ENCODE results near the gene SYNGR3.

Gene SYNGR3

GRCh38 chr16:2035431-2036199, 45.8 kb downstream of the SYNGR3 start:
- no peak overlapping the region for H3K4me3 ChIP-seq (ENCODE audit: low read depth, low read length)
- peak; percentile 39 for DNase-seq (ENCODE audit: low read depth)

DNA sequence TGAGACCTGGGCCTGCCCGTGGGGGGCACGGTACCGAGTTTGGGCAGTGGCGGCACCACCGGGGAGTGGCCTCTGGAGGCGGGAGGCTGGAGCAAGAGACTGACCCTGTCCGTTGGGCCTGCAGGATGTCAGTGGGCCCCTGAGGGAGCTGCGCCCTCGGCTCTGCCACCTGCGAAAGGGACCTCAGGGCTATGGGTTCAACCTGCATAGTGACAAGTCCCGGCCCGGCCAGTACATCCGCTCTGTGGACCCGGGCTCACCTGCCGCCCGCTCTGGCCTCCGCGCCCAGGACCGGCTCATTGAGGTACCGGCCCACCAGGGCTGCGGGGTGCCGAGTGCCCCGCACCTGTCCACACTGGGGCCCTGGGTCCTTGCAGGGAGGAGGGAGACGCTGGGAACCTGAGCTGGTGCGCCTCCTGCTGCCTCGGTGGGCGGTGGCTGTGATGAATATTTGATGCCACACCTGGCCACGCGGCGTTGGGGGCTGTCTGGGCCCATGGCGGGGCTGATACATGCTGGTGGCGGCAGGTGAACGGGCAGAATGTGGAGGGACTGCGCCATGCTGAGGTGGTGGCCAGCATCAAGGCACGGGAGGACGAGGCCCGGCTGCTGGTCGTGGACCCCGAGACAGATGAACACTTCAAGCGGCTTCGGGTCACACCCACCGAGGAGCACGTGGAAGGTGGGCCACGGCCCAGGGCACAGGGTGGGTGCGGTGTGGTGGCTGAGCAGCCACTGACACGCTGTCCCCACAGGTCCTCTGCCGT, 46.6 kb downstream of the SYNGR3 start:
- H3K4me3 ChIP-seq (ENCODE audit: low read depth, low read length): no peak overlapping the region
- DNase-seq (ENCODE audit: low read depth): no peak

- no peak for DNase-seq (ENCODE audit: low read depth)
- H3K4me3 ChIP-seq (ENCODE audit: low read depth, low read length): no peak overlapping the region
Observed at GRCh38 chr16:2037115-2037514, 47.3 kb downstream of the SYNGR3 start.

DNA sequence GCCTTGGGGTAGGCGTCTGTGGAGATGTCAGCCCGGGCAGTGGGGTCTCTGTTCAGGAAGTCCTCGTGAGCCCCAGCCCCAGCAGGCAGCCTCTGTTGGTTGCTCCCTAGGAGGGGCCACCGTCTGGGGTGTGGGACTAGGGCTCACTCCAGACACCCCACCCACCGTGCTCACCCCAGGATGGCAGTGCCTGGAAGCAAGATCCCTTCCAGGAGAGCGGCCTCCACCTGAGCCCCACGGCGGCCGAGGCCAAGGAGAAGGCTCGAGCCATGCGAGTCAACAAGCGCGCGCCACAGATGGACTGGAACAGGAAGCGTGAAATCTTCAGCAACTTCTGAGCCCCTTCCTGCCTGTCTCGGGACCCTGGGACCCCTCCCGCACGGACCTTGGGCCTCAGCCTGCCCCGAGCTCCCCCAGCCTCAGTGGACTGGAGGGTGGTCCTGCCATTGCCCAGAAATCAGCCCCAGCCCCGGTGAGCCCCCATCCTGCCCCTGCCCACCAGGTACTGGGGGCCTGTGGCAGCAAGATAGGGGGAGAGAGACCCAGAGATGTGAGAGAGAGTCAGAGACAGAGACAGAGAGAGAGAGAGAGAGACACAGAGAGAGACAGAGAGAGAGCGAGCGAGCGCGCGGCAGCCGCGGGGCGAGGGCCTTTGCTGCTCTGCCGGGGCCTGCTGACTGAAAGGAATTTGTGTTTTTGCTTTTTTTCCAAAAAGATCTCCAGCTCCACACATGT, 48.0 kb downstream of the SYNGR3 start:
- no peak overlapping the region for H3K4me3 ChIP-seq (ENCODE audit: low read depth, low read length)

DNA sequence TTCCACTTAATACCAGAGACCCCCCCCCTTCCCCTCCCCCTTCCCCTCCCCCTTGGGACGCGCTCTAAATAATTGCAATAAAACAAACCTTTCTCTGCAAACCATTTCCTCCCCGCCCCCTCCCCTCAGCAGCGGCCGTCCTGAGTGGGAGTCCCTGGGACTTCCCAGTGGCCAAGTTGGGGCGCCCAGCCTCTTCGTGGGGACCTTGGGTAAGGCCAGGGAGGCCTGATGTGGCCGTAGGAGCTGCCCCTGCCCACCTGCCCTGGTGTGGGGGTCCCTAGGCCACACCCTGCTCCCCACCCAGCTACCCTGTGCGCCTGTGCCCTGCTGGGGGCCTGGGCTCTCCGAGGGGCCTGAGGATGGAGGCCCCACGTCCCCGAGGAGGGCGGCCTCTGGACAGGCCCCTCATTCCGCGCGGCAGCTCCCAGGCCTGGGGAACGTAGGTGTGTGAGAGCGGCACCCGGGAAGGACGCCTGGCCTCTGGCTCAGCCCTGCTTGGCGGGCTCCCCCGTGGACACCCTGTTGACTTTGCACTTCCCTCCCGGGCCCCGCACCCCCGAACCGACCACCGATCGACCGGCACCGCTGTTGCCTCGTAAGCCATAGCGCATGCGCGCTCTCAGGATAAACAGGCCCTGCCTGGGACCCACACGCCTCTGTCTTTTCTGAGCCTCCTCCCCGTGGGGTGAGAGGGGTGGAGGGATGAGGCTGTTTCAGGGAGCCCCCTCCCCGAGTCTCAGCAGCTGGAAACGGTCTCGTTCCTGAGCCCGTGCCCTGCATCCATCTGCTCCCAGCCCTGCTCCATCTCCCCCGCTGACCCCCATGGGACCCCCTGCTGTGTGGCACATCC, 48.8 kb downstream of the SYNGR3 start:
- no peak for DNase-seq (ENCODE audit: low read depth)
- no peak overlapping the region for H3K4me3 ChIP-seq (ENCODE audit: low read depth, low read length)

More for the DNA sequence above, 48.0 kb downstream of the SYNGR3 start:
- no peak for DNase-seq (ENCODE audit: low read depth)

- no peak overlapping the region for H3K4me3 ChIP-seq (ENCODE audit: low read depth, low read length)
- DNase-seq (ENCODE audit: low read depth): peak; percentile 86
Observed at GRCh38 chr16:2039274-2040031, 49.7 kb downstream of the SYNGR3 start.

DNA sequence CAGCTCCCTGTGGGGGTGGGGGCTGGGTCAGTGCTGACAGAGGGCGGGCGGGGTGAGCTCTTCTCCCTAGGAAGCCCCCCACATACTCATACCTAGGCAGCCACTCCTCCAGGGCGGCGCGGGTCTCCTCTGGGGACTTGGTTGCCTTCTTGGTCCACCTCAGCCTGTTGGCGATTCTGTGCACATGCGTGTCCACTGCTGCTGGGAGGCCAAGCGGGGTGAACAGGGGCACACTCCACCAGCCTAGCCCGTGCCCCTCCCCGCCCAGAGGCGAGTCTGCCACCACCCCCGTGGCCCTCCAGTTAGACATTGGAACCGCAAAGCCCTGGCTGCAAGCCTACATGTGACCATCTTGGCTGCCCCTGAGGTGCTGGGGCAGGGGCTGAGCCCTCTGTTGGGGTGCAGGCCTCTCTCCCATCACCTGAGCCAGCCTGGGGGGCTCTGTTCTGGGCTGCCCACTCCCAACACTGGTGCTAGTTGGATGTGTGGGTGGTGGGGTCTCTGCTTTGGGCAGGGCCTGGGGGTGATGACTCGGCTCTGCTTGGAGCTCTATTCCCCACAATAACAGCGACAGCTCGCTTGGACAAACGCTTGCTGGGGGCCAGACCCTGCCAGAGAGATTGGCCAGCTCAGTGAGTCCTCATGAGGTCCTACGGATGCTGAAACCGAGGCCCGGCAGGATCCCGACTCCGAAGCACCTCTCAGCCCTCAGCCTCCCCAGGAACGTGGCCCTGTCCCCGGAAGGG, 50.4 kb downstream of the SYNGR3 start:
- no peak overlapping the region for H3K4me3 ChIP-seq (ENCODE audit: low read depth, low read length)
- DNase-seq (ENCODE audit: low read depth): no peak

GRCh38 chr16:2040787-2041522, 51.2 kb downstream of the SYNGR3 start:
- DNase-seq (ENCODE audit: low read depth): peak; percentile 31
- H3K4me3 ChIP-seq (ENCODE audit: low read depth, low read length): no peak overlapping the region

DNA sequence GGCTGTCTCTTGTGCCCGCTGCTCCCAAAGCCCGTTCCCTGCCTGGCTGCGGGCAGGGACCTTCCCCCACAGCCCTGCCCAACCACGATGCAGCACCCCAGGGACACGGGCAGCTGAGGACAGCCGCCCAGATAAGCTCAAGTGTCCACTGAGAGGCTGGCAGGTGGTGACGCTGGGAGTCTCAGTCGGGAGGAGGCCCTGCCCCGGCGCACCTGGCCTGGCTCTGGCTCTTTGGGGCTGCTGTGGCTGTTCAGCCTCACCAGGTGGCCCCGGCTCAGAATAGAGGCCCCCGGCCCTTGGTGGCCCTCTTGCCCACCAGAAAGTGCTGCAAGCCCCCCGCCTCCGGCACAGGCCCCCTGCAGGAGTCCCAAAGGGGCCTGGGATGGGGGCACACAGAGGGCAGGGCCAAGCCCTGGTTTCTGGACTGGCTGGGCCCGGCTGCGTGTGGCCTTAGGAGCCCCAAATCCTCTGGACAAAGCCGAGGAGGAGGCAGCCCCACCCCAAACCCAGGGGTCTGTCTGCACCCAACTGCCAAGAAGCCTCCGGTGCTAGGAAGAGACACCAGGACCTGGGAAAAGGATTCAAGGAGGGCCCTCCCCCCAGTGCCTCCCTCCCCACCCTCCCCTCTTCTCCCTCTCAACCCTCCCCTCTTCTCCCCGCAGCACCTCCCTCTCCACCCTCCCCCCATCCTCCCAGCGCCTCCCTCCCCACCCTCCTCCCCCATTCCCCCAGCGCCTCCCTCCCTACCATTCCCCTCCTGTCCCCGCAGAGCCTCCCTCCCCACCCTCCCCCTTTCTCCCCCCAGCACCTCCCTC, 52.6 kb downstream of the SYNGR3 start:
- H3K4me3 ChIP-seq (ENCODE audit: low read depth, low read length): no peak overlapping the region
- no peak for DNase-seq (ENCODE audit: low read depth)

DNA sequence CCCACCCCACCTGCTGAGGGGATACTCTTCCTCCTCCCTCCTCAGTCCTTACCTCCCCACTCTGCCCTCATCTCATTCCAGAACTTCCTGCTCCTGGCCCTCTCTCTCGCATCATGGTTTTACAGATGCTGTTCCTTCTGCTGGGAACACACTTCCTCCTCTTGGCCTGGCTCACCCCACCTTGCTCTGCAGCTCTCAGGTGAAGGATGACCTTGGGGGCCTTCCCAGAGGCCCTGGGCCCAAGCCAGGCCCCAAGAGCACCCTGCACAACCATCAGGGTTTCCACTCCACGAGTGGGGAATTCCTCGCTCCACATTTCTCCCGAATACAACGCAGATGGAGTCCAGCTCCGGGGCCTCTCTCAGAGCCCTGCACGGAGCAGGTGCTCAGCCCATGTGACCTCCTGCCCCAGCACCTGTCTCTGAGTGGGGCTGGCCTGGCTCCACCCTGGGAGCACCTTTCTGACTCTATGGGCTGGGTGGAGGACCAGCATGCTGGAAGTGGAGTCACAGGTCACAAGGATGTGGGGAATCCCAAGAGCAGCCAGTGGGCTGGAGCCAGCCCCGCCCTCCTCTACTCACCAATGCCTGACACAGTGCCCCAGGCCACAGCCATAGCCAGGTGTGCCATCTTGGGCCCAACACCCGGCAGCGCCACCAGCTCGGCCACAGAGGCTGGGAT, 53.4 kb downstream of the SYNGR3 start:
- DNase-seq (ENCODE audit: low read depth): no peak
- no peak overlapping the region for H3K4me3 ChIP-seq (ENCODE audit: low read depth, low read length)

Data from skeletal muscle cell (primary cell).